IPS-NIHi7 (cell line): ENCODE measurements around the gene SPAG17.

Experiments used
- DNase-seq: peaks from one replicate; pipeline ENCODE4 v3.0.0; 2012; ENCODE audit warnings: mixed read lengths; ENCODE audit errors: extremely low spot score

SPAG17 gene

GRCh38 chr1:117904485-117904884, 280.5 kb downstream of the SPAG17 start:
- no peak for DNase-seq
